H9 (cell line): ENCODE results near the gene LYPLA2. TPM values are rescaled to one million over a fixed set of nuclear protein-coding genes. Genes with fewer than 3 reads are reported as not detected.

Source experiments
- DNase-seq: peaks from one replicate; pipeline ENCODE4 v3.0.0-alpha.2; 2017
- H2AFZ ChIP-seq: one replicate; pipeline ENCODE4 v1.6.1; 2013; ENCODE audit warnings: mild to moderate bottlenecking, low read length, control low read depth, moderate library complexity
- H2AK5ac ChIP-seq: 2 replicates; pipeline ENCODE4 v1.6.1; 2013; ENCODE audit warnings: low read length, control low read depth, mixed read lengths; ENCODE audit not compliant: insufficient read length
- H2BK120ac ChIP-seq: one replicate; pipeline ENCODE4 v1.6.1; 2013; ENCODE audit warnings: low read depth, mild to moderate bottlenecking, low read length, control low read depth, inconsistent platforms; ENCODE audit not compliant: poor library complexity, severe bottlenecking
- H2BK12ac ChIP-seq: 2 replicates; pipeline ENCODE4 v1.6.1; 2013; ENCODE audit warnings: low read length, control low read depth, mixed read lengths, low read depth; ENCODE audit not compliant: insufficient read length
- H2BK15ac ChIP-seq: 2 replicates; pipeline ENCODE4 v1.6.1; 2013; ENCODE audit warnings: low read depth, low read length, control low read depth
- H2BK20ac ChIP-seq: one replicate; pipeline ENCODE4 v1.6.1; 2013; ENCODE audit warnings: low read depth, mild to moderate bottlenecking, low read length, control low read depth, inconsistent platforms; ENCODE audit not compliant: poor library complexity, severe bottlenecking
- H2BK5ac ChIP-seq: 2 replicates; pipeline ENCODE4 v1.6.1; 2013; ENCODE audit warnings: low read length, control low read depth, mixed read lengths; ENCODE audit not compliant: insufficient read length
- H3K14ac ChIP-seq: 2 replicates; pipeline ENCODE4 v1.6.1; 2013; ENCODE audit warnings: low read length, control low read depth; ENCODE audit not compliant: insufficient read depth
- H3K18ac ChIP-seq: 2 replicates; pipeline ENCODE4 v1.6.1; 2013; ENCODE audit warnings: low read depth, mild to moderate bottlenecking, mixed read lengths, low read length, control low read depth; ENCODE audit not compliant: insufficient read length
- H3K23ac ChIP-seq: 2 replicates; pipeline ENCODE4 v1.6.1; 2013; ENCODE audit warnings: low read length, control low read depth, mixed read lengths, low read depth; ENCODE audit not compliant: insufficient read length
- H3K23me2 ChIP-seq: 2 replicates; pipeline ENCODE4 v1.6.1; 2013; ENCODE audit warnings: low read depth, mild to moderate bottlenecking, mixed read lengths, low read length, control low read depth; ENCODE audit not compliant: insufficient read length, poor library complexity, severe bottlenecking
- H3K27ac ChIP-seq: 2 replicates; pipeline ENCODE4 v1.5.1; 2013; ENCODE audit warnings: low read length, control low read depth, mixed read lengths, low read depth; ENCODE audit not compliant: insufficient read length
- H3K27me3 ChIP-seq: 2 replicates; pipeline ENCODE4 v1.6.1; 2013; ENCODE audit warnings: low read length, control low read depth, inconsistent platforms; ENCODE audit not compliant: insufficient read depth
- H3K4ac ChIP-seq: 2 replicates; pipeline ENCODE4 v1.6.1; 2013; ENCODE audit warnings: low read depth, mild to moderate bottlenecking, control low read depth, inconsistent platforms, low read length, moderate library complexity
- H3K4me1 ChIP-seq: 2 replicates; pipeline ENCODE4 v1.6.1; 2013; ENCODE audit warnings: low read length, control low read depth, inconsistent platforms; ENCODE audit not compliant: insufficient read depth
- H3K4me2 ChIP-seq: 2 replicates; pipeline ENCODE4 v1.6.1; 2013; ENCODE audit warnings: low read length, control low read depth, mixed read lengths; ENCODE audit not compliant: insufficient read length, insufficient read depth
- H3K56ac ChIP-seq: 2 replicates; pipeline ENCODE4 v1.6.1; 2013; ENCODE audit warnings: low read depth, mild to moderate bottlenecking, mixed read lengths, low read length, control low read depth; ENCODE audit not compliant: insufficient read length
- H3K79me1 ChIP-seq: 2 replicates; pipeline ENCODE4 v1.6.1; 2013; ENCODE audit warnings: low read depth, mild to moderate bottlenecking, moderate library complexity, low read length, control low read depth, inconsistent platforms; ENCODE audit not compliant: insufficient read depth, poor library complexity, severe bottlenecking
- H3K79me2 ChIP-seq: 2 replicates; pipeline ENCODE4 v1.6.1; 2013; ENCODE audit warnings: low read length, control low read depth, inconsistent platforms; ENCODE audit not compliant: insufficient read depth
- H3K9ac ChIP-seq: 2 replicates; pipeline ENCODE4 v1.6.1; 2013; ENCODE audit warnings: low read length, control low read depth, mixed read lengths; ENCODE audit not compliant: insufficient read length; ENCODE audit errors: extremely low read depth
- H3K9me3 ChIP-seq: one replicate; pipeline ENCODE4 v1.6.1; 2013; ENCODE audit warnings: low read depth, low read length, inconsistent platforms; ENCODE audit not compliant: control insufficient read depth
- H3T11ph ChIP-seq: one replicate; pipeline ENCODE4 v1.6.1; 2013; ENCODE audit warnings: mild to moderate bottlenecking, low read length, control low read depth, inconsistent platforms
- H4K20me1 ChIP-seq: one replicate; pipeline ENCODE4 v1.6.1; 2013; ENCODE audit not compliant: control insufficient read depth, insufficient read length, insufficient read depth
- H4K5ac ChIP-seq: 2 replicates; pipeline ENCODE4 v1.6.1; 2013; ENCODE audit warnings: low read depth, mild to moderate bottlenecking, mixed read lengths, low read length, control low read depth; ENCODE audit not compliant: insufficient read length
- H4K8ac ChIP-seq: replicated peaks from 2 replicates; pipeline ENCODE4 v1.6.1; 2013; ENCODE audit warnings: low read length, control low read depth, mixed read lengths, low read depth; ENCODE audit not compliant: insufficient read length
- H4K91ac ChIP-seq: 2 replicates; pipeline ENCODE4 v1.6.1; 2013; ENCODE audit warnings: low read depth, mild to moderate bottlenecking, moderate library complexity, mixed read lengths, low read length, control low read depth; ENCODE audit not compliant: insufficient read length
- H3K27ac Mint-ChIP-seq, 3 experiments: 2 replicates in 2 of 3; 3 replicates in 1 of 3; pipeline ENCODE4 v1.8.0; 2020 to 2021; ENCODE audit warnings: mixed read lengths in 3 of 3, mild to moderate bottlenecking in 1 of 3, moderate library complexity in 1 of 3
- H3K27me3 Mint-ChIP-seq: 2 replicates; pipeline ENCODE4 v1.8.0; 2021; ENCODE audit warnings: low read depth, mild to moderate bottlenecking, moderate library complexity, mixed read lengths
- H3K36me3 Mint-ChIP-seq, 3 experiments: 2 replicates in 2 of 3; 3 replicates in 1 of 3; pipeline ENCODE4 v1.8.0; 2020 to 2021; ENCODE audit warnings: low read depth in 3 of 3, mixed read lengths in 3 of 3; ENCODE audit not compliant: insufficient read depth in 1 of 3
- H3K4me1 Mint-ChIP-seq, 2 experiments: 2 replicates each; pipeline ENCODE4 v1.8.0; 2020; ENCODE audit warnings: mixed read lengths in 2 of 2
- H3K4me3 Mint-ChIP-seq, 2 experiments: 2 replicates in 1 of 2; 3 replicates in 1 of 2; pipeline ENCODE4 v1.8.0; 2020 to 2021; ENCODE audit warnings: mild to moderate bottlenecking in 2 of 2, mixed read lengths in 2 of 2, moderate library complexity in 1 of 2
- H3K9me3 Mint-ChIP-seq, 2 experiments: 2 replicates in 1 of 2; 3 replicates in 1 of 2; pipeline ENCODE4 v1.8.0; 2020; ENCODE audit warnings: mild to moderate bottlenecking in 2 of 2, mixed read lengths in 2 of 2, moderate library complexity in 1 of 2
- WGBS: extraction: QIAGEN DNeasy Blood & Tissue Kit; methylation state at CpG from one replicate; pipeline ENCODE4 v1.1.7; 2013; ENCODE audit warnings: missing lambda C conversion rate, low lambda C conversion rate, mixed read lengths; ENCODE audit not compliant: insufficient read length; ENCODE audit errors: extremely low coverage; 5-methylcytosine and 5-hydroxymethylcytosine counted together
- total RNA-seq: library from RNA; stranded (reverse); gene quantifications from 2 replicates; pipeline ENCODE4 v1.2.1, GENCODE V29; 2021
- TF ChIP-seq, protein P1 (sequence below): fragments of 200-600 bp; sonication (generic); conservative IDR thresholded peaks from 3 replicates; pipeline ENCODE4 v1.8.0; 2021; ENCODE audit warnings: antibody characterized with exemption, mild to moderate bottlenecking

Gene LYPLA2
- total RNA-seq, 1 experiment from 2014 or later, result 118 TPM

DNA sequence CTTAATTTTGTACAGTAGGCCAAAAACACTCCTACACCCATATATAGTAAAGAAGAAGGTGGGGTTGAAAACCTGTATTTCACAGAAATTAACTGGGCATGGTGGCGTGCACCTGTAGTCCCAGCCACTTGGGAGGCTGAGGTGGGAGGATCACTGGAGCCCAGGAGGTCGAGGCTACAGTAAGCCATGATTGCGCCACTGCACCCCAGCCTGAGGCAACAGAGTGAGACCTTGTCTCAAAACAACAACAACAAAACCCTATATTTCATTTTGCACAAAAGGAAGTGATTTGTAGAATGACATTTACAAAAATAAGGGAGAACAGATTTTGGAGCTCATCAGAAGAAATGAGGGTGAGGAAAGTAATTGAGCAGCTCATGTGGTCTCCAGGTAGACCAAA lies 2.2 kb upstream of the LYPLA2 start:
- no peak overlapping the region for H3K18ac ChIP-seq
- WGBS, result no CpG with 5 or more reads among the region's 3 CpGs
- H4K8ac ChIP-seq, result no peak overlapping the region
- H3K9me3 Mint-ChIP-seq, result no peaks in the 10 kb centered on the region
- no peak overlapping the region for H2AK5ac ChIP-seq
- H3K4me1 ChIP-seq, result no peaks in the 10 kb centered on the region
- no peak for DNase-seq
- peaks cover 30 to 60% (median 47%) of the 10 kb centered on the region in 3 experiments for H3K36me3 Mint-ChIP-seq
- peak overlapping the region in 1 of 3 experiments; percentile 33; a peak in 1 of 7 replicates for H3K27ac Mint-ChIP-seq
- no peak overlapping the region for H3K56ac ChIP-seq
- H2BK5ac ChIP-seq, result no peak overlapping the region
- H3K27me3 ChIP-seq, result no peaks in the 10 kb centered on the region
- no peaks in the 10 kb centered on the region for H3K9me3 ChIP-seq
- H3K9ac ChIP-seq, result no peak overlapping the region
- H3K23me2 ChIP-seq, result peaks cover 16% of the 10 kb centered on the region
- H3K4ac ChIP-seq, result no peak overlapping the region
- no peak overlapping the region for H2BK20ac ChIP-seq
- H3K27me3 Mint-ChIP-seq, result no peaks in the 10 kb centered on the region
- H3K27ac ChIP-seq, result no peak overlapping the region
- no peak overlapping the region for H4K91ac ChIP-seq
- no peak overlapping the region for H2BK120ac ChIP-seq
- H3K79me1 ChIP-seq, result peaks cover 8% of the 10 kb centered on the region
- TF ChIP-seq, protein P1, sequence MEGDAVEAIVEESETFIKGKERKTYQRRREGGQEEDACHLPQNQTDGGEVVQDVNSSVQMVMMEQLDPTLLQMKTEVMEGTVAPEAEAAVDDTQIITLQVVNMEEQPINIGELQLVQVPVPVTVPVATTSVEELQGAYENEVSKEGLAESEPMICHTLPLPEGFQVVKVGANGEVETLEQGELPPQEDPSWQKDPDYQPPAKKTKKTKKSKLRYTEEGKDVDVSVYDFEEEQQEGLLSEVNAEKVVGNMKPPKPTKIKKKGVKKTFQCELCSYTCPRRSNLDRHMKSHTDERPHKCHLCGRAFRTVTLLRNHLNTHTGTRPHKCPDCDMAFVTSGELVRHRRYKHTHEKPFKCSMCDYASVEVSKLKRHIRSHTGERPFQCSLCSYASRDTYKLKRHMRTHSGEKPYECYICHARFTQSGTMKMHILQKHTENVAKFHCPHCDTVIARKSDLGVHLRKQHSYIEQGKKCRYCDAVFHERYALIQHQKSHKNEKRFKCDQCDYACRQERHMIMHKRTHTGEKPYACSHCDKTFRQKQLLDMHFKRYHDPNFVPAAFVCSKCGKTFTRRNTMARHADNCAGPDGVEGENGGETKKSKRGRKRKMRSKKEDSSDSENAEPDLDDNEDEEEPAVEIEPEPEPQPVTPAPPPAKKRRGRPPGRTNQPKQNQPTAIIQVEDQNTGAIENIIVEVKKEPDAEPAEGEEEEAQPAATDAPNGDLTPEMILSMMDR, result no peak
- no peak overlapping the region for H2BK12ac ChIP-seq
- no peak overlapping the region for H3K4me2 ChIP-seq
- no peak overlapping the region for H2AFZ ChIP-seq
- peaks cover 11 to 20% of the 10 kb centered on the region in 2 experiments for H3K4me1 Mint-ChIP-seq
- H3K14ac ChIP-seq, result no peak overlapping the region
- H2BK15ac ChIP-seq, result no peak overlapping the region
- H3K4me3 Mint-ChIP-seq, result no peak overlapping the region
- no peak overlapping the region for H3T11ph ChIP-seq
- no peaks in the 10 kb centered on the region for H4K20me1 ChIP-seq
- H3K23ac ChIP-seq, result no peak overlapping the region
- H4K5ac ChIP-seq, result no peak overlapping the region
- H3K79me2 ChIP-seq, result peaks cover 6% of the 10 kb centered on the region; the same call in 1 of the 2 replicates
